ENCODE results near the gene CABCOCO1.
"Not testable (repeated sequence)": the region's sequence is repeated elsewhere in the genome, so short reads cannot be mapped to it uniquely, and the experiment has no call there.

CABCOCO1 gene

GRCh38 chr10:61719906-61720305, 57.2 kb downstream of the CABCOCO1 start:
- no peak for DNase-seq

- DNase-seq = no peak
These were observed 58.7 kb downstream of the CABCOCO1 start for GRCh38 chr10:61721431-61721830.

- not testable (repeated sequence) for DNase-seq
These were observed 62.5 kb downstream of the CABCOCO1 start for GRCh38 chr10:61725221-61725620.

GRCh38 chr10:61729596-61729995, 66.9 kb downstream of the CABCOCO1 start:
- no peak for DNase-seq

GRCh38 chr10:61730671-61731070, 67.9 kb downstream of the CABCOCO1 start:
- no peak for DNase-seq

GRCh38 chr10:61731638-61732037, 68.9 kb downstream of the CABCOCO1 start:
- no peak for DNase-seq

- no peak for DNase-seq
These were observed 70.0 kb downstream of the CABCOCO1 start for GRCh38 chr10:61732629-61733278.

GRCh38 chr10:61733358-61733940, 70.7 kb downstream of the CABCOCO1 start:
- DNase-seq = peak in 1 of 2 donors; percentile 1

- DNase-seq = no peak
These were observed 73.2 kb downstream of the CABCOCO1 start for GRCh38 chr10:61735882-61736281.

GRCh38 chr10:61737455-61737854, 74.7 kb downstream of the CABCOCO1 start:
- DNase-seq = not testable (repeated sequence)

- DNase-seq = no peak
These were observed 80.1 kb downstream of the CABCOCO1 start for GRCh38 chr10:61742812-61743211.

GRCh38 chr10:61744469-61744868, 81.7 kb downstream of the CABCOCO1 start:
- DNase-seq = peak in 1 of 2 donors; percentile 14

- no peak for DNase-seq
These were observed 83.6 kb downstream of the CABCOCO1 start for GRCh38 chr10:61746377-61746776.

- DNase-seq = no peak
These were observed 84.6 kb downstream of the CABCOCO1 start for GRCh38 chr10:61747307-61747706.

GRCh38 chr10:61749291-61749690, 86.6 kb downstream of the CABCOCO1 start:
- DNase-seq = no peak

GRCh38 chr10:61750943-61751471, 88.3 kb downstream of the CABCOCO1 start:
- peak; percentile 75 to 77 for DNase-seq

- no peak for DNase-seq
These were observed 88.9 kb downstream of the CABCOCO1 start for GRCh38 chr10:61751599-61751998.

- DNase-seq = no peak
These were observed 89.6 kb downstream of the CABCOCO1 start for GRCh38 chr10:61752111-61753011.

GRCh38 chr10:61753453-61753852, 90.7 kb downstream of the CABCOCO1 start:
- no peak for DNase-seq

GRCh38 chr10:61754587-61755550, 92.1 kb downstream of the CABCOCO1 start:
- no peak for DNase-seq

- no peak for DNase-seq
These were observed 94.3 kb downstream of the CABCOCO1 start for GRCh38 chr10:61757001-61757400.
